Heart right ventricle (tissue), 16 donors: ENCODE results near the gene CPED1. TPM values are rescaled to one million over a fixed set of nuclear protein-coding genes. Genes with fewer than 3 reads are reported as not detected.

ENCODE experiments used
- ATAC-seq, 8 donors: fragments of 200-7000 bp; cut with Tn5 transposase; one replicate each; pipeline ENCODE4 v1.9.1; 2020; ENCODE audit warnings: mild to moderate bottlenecking in 8 of 8, moderate library complexity in 8 of 8, moderate number of reproducible peaks in 1 of 8
- DNase-seq, 2 donors: peaks; one replicate each; pipeline ENCODE4 v3.0.0-alpha.2; 2020
- H3K27ac ChIP-seq, 10 donors: fragments of 200-600 bp; sonication (generic) in 2 of 10; one replicate each; pipeline versions ENCODE4 v1.5.0 to v1.8.0; 2020 to 2022; ENCODE audit warnings: mild to moderate bottlenecking in 3 of 10
- H3K27me3 ChIP-seq, 7 donors: fragments of 200-600 bp; one replicate each; pipeline ENCODE4 v1.8.0; 2021 to 2022; ENCODE audit warnings: mild to moderate bottlenecking in 2 of 7
- H3K36me3 ChIP-seq, 9 donors: fragments of 200-600 bp; sonication (generic) in 1 of 9; one replicate each; pipeline versions ENCODE4 v1.5.0 to v1.8.0; 2020 to 2022; ENCODE audit warnings: mild to moderate bottlenecking in 2 of 9
- H3K4me1 ChIP-seq, 9 donors: fragments of 200-600 bp; sonication (generic) in 1 of 9; one replicate each; pipeline versions ENCODE4 v1.5.0 to v1.8.0; 2020 to 2022; ENCODE audit warnings: mild to moderate bottlenecking in 4 of 9
- H3K4me3 ChIP-seq, 10 donors: fragments of 200-600 bp; sonication (generic) in 2 of 10; one replicate each; pipeline versions ENCODE4 v1.5.0 to v1.8.0; 2020 to 2022; ENCODE audit warnings: mild to moderate bottlenecking in 7 of 10, moderate library complexity in 2 of 10
- H3K9me3 ChIP-seq, 11 donors: fragments of 200-600 bp in 10 of 11; sonication (generic) in 2 of 11; one replicate each; pipeline versions ENCODE4 v1.5.0 to v1.8.0; 2013 to 2022; ENCODE audit warnings: mild to moderate bottlenecking in 2 of 11, control low read depth in 1 of 11, moderate library complexity in 1 of 11
- WGBS, 2 donors: extraction: QIAGEN DNeasy Blood & Tissue Kit; methylation state at CpG; one replicate each; pipeline ENCODE4 v1.1.7; 2013; ENCODE audit warnings: inconsistent platforms in 1 of 2; 5-methylcytosine and 5-hydroxymethylcytosine counted together
- intact Hi-C, 10 donors: fragments of 100-400 bp; cut with DNase I; formaldehyde crosslinking; loops; one replicate each; pipeline versions ENCODE4 v1.11.1 to v1.14.2; 2022
- polyA plus RNA-seq, 2 donors: library from polyadenylated mRNA; stranded (reverse); fragments of 200-250 nt; gene quantifications; one replicate each; pipeline ENCODE4 v1.2.3, GENCODE V29; 2013
- total RNA-seq, 10 donors: library from RNA; stranded (reverse); fragmentation: NEBNext Ultra II Directional in 3 of 10; extraction: Animal tissue kit (Norgen Biotek cat#: 25700) in 3 of 10; gene quantifications; one replicate each; pipeline versions ENCODE4 v1.2.1 to v1.2.4, GENCODE V29; 2021 to 2023
- TF ChIP-seq, protein P1 (sequence below), 9 donors: fragments of 200-600 bp; sonication (generic) in 2 of 9; IDR thresholded peaks; one replicate each; pipeline versions ENCODE4 v1.5.0 to v1.8.0; 2021 to 2022; ENCODE audit warnings: antibody characterized with exemption in 9 of 9, mild to moderate bottlenecking in 5 of 9, moderate library complexity in 1 of 9
- donor health status: Arrhythmogenic right ventricular cardiomyopathy.
- donor health status: ischemic (EF 13 %, LVEDD 7.1; RV severe dilation, severe dysfunction).
- donor health status: healthy with polysubstance abuse.
- donor health status: DM: no; HTN: yes; CAD: no.
- donor health status: DM: no; HTN: no; CAD: no.
- donor health status: ischemic (EF 25% LVEDD 6.9; RV normal size, moderate dysfunction).
- donor health status: ischemic (EF 25% LVEDD 5.7; RV mildly dilated, moderate dysfunction).
- donor health status: healthy.
- donor health status: DM: yes; HTN: yes; CAD: no.
- donor health status: Ischemic cardiomyopathy.
- donor health status: ischemic (EF 35%, LVEDD 5.7; RV mildly dilated, moderate dysfunction).
- donor health status: nonischemic (EF 11% LVEDD 7.7; RV severe dilation, severe dysfunction).
- donor health status: DM: yes; HTN: yes; CAD: no.
- donor health status: PGD.
- donor health status: ischemic (EF 29% LVEDD 5.4; RV normal size, mild dysfunction).
- donor health status: nonischemic (EF 23%, LVEDD 6.1; RV moderate dilation, normal function).

Gene CPED1
- total and polyA plus RNA-seq, 12 donors = 3.9 to 56.5 (median 31.2) TPM

DNA sequence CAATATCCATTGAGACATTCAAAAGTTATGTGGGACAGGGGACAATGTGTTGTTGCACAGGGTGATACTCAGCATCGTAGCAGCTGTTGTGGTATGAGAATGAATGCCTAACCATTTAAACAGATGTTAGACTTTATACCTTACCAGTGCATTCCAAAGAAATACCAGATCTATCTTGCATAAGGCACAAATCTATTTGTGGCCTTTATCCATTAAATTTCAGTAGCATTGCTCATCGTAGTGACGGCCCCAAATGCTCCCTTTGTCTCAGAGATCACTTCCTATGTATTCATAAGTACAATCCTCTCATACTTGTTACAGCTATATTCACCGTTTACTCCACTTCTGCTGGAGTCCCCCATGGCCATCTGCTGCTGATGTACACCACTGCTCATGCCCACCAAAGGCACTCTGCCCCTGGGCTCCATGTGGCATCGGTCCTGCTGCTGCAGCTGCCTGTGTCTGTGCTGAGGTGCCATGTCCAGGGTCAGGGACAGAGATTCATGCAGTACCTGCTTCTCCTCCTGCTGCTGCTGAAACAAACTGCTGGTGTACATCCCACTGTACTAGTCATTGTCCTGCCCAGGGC lies 96.3 kb downstream of the CPED1 start:
- H3K36me3 ChIP-seq = no peaks in the 10 kb centered on the region
- H3K4me1 ChIP-seq = peaks cover 0 to 66% (median 41%) of the 10 kb centered on the region in 9 donors
- TF ChIP-seq, protein P1, sequence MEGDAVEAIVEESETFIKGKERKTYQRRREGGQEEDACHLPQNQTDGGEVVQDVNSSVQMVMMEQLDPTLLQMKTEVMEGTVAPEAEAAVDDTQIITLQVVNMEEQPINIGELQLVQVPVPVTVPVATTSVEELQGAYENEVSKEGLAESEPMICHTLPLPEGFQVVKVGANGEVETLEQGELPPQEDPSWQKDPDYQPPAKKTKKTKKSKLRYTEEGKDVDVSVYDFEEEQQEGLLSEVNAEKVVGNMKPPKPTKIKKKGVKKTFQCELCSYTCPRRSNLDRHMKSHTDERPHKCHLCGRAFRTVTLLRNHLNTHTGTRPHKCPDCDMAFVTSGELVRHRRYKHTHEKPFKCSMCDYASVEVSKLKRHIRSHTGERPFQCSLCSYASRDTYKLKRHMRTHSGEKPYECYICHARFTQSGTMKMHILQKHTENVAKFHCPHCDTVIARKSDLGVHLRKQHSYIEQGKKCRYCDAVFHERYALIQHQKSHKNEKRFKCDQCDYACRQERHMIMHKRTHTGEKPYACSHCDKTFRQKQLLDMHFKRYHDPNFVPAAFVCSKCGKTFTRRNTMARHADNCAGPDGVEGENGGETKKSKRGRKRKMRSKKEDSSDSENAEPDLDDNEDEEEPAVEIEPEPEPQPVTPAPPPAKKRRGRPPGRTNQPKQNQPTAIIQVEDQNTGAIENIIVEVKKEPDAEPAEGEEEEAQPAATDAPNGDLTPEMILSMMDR (IDR thresholded peaks at IDR 0.05) = no peak
- DNase-seq (peak in 1 of 2 donors; percentile 11), ATAC-seq (peak in 7 of 8 donors; percentile 45 to 67 (median 62))
- peak overlapping the region in 9 of 10 donors; percentile 72 to 86 (median 80) for H3K27ac ChIP-seq
- H3K9me3 ChIP-seq = no peaks in the 10 kb centered on the region
- peak overlapping the region in 1 of 10 donors; percentile 22 for H3K4me3 ChIP-seq
- no peaks in the 10 kb centered on the region for H3K27me3 ChIP-seq
- intact Hi-C loops = loop anchor here in 4 of 10 donors (2.0 to 10.0 kb wide), 3 partner anchors 20 to 290 kb away; partner anchors contain the start of gene CPED1 (in 2 of the 4)
- 26 to 44% methylated on average over 5 of the region's 5 CpGs for WGBS, 2 donors

DNA sequence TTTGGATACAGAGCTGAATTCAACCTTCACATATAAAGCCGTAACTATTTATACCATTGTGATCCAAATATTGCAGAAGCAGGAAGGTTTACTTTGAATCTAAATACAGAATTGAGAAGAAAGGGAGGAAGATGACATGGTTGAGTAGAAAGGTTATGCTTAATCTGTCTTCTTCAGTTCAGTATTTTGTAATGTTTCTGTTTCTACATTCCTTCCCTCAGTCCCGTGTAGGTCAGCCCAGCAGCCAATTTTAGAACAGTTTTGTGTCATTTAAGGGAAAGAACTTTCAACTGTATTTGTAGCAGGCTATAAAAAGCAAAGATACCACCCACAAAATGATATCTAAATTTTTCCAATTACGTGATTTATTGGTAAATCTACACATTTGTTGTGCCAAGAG lies 97.4 kb downstream of the CPED1 start:
- ATAC-seq (peak; percentile 52 to 76 (median 66)), DNase-seq (no peak)
- peak overlapping the region in 1 of 10 donors; percentile 22 for H3K4me3 ChIP-seq
- 25 to 36% methylated on average over 3 of the region's 3 CpGs for WGBS, 2 donors
- H3K27me3 ChIP-seq = no peaks in the 10 kb centered on the region
- no peaks in the 10 kb centered on the region for H3K36me3 ChIP-seq
- TF ChIP-seq, protein P1 (IDR thresholded peaks at IDR 0.05) = no peak
- intact Hi-C loops = loop anchor here in 2 of 10 donors (2.0 to 10.0 kb wide), 2 partner anchors 19 to 291 kb away; no protein-coding TSS in a partner anchor
- H3K27ac ChIP-seq = peak overlapping the region; percentile 58 to 86 (median 78)
- H3K4me1 ChIP-seq = peaks cover 0 to 64% (median 41%) of the 10 kb centered on the region in 9 donors
- no peaks in the 10 kb centered on the region for H3K9me3 ChIP-seq

DNA sequence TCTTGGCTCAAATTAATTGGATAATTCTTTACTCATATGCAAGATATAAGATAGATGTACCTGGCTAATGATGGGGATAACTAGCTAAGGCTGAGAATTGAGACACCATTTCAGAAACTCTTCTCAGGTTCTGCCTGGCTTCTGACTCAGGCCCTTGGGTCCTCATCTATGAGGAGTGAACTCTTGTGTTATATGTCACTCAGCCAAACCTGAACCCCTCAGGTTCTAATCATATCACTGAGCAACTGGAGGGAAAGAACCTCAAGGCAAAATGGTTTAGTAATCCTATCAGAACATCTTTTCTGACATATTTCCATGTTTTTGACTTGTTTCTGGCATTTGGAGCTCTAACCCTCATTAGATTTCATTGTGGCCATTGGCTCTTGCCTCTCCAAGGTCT lies 100.4 kb downstream of the CPED1 start:
- H3K27ac ChIP-seq = no peak overlapping the region
- ATAC-seq (no peak), DNase-seq (no peak)
- no peaks in the 10 kb centered on the region for H3K36me3 ChIP-seq
- no peaks in the 10 kb centered on the region for H3K27me3 ChIP-seq
- H3K4me3 ChIP-seq = no peak overlapping the region
- intact Hi-C loops = loop anchor here in 1 of 10 donors (10.0 kb wide), 1 partner anchor 294 kb away; no protein-coding TSS in a partner anchor
- H3K4me1 ChIP-seq = peaks cover 0 to 41% (median 27%) of the 10 kb centered on the region in 9 donors
- no peaks in the 10 kb centered on the region for H3K9me3 ChIP-seq
- TF ChIP-seq, protein P1 (IDR thresholded peaks at IDR 0.05) = no peak

DNA sequence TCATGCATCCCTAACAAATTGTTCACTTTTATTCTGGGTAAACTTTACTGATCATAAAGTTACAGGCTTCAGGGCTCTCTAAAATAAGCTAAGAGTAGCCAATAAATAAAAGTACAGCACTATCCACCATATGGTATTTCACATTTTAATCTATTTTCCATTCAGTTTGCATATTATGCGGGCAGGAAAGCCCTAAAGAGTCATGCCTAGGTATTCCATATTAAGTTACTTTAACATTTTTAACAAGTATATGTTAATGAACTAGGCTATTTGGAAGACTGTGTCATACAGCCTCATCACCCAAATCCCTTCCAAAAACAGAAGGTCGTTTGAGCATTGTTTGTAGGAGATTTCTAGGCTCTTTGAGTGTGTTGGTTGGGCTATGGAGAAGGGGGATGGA lies 106.3 kb downstream of the CPED1 start:
- WGBS, 2 donors = 51 to 52% methylated on average over 2 of the region's 2 CpGs
- H3K36me3 ChIP-seq = peaks cover 0 to 13% (median 0%) of the 10 kb centered on the region in 9 donors
- H3K27me3 ChIP-seq = no peaks in the 10 kb centered on the region
- H3K27ac ChIP-seq = no peak overlapping the region
- no peak for DNase-seq
- no peak for ATAC-seq
- no peaks in the 10 kb centered on the region for H3K9me3 ChIP-seq
- intact Hi-C loops = no loop called here
- H3K4me1 ChIP-seq = peaks cover 0 to 24% (median 16%) of the 10 kb centered on the region in 9 donors
- no peak overlapping the region for H3K4me3 ChIP-seq
- TF ChIP-seq, protein P1 (IDR thresholded peaks at IDR 0.05) = no peak
